Smooth muscle cell (in vitro differentiated cells): Measurements from ENCODE around the gene APBB1. TPM values are rescaled to one million over a fixed set of nuclear protein-coding genes. Genes with fewer than 3 reads are reported as not detected.

Source experiments
- DNase-seq: peaks from one replicate; lab custom pipeline; 2025; ENCODE audit not compliant: unreplicated experiment; lab: John Stamatoyannopoulos, UW
- H2AFZ ChIP-seq: fragments of 200-600 bp; sonication (generic); 2 replicates; pipeline ENCODE4 v1.6.0; 2016; ENCODE audit warnings: antibody characterized with exemption, low read depth, mild to moderate bottlenecking
- H3F3A ChIP-seq: fragments of 200-600 bp; sonication (generic); 2 replicates; pipeline ENCODE4 v1.6.0; 2017; ENCODE audit warnings: antibody characterized with exemption, low read depth
- H3K27ac ChIP-seq: fragments of 200-600 bp; sonication (generic); 2 replicates; pipeline ENCODE4 v1.5.1; 2016; ENCODE audit warnings: low read depth, mild to moderate bottlenecking
- H3K27me3 ChIP-seq: fragments of 200-600 bp; sonication (generic); 2 replicates; pipeline ENCODE4 v1.6.1; 2016; ENCODE audit warnings: low read depth, mild to moderate bottlenecking
- H3K36me3 ChIP-seq: fragments of 200-600 bp; sonication (generic); 2 replicates; pipeline ENCODE4 v1.5.1; 2016; ENCODE audit warnings: low read depth
- H3K4me1 ChIP-seq: fragments of 200-600 bp; sonication (generic); 2 replicates; pipeline ENCODE4 v1.5.1; 2016; ENCODE audit warnings: low read depth
- H3K4me2 ChIP-seq: fragments of 200-600 bp; sonication (generic); 2 replicates; pipeline ENCODE4 v1.6.0; 2016; ENCODE audit warnings: mild to moderate bottlenecking
- H3K4me3 ChIP-seq: fragments of 200-600 bp; sonication (generic); 2 replicates; pipeline ENCODE4 v1.5.1; 2016; ENCODE audit warnings: mild to moderate bottlenecking
- H3K79me2 ChIP-seq: fragments of 200-600 bp; sonication (generic); 2 replicates; pipeline ENCODE4 v1.6.0; 2016; ENCODE audit warnings: low read depth, mild to moderate bottlenecking
- H3K9ac ChIP-seq: fragments of 200-600 bp; sonication (generic); 2 replicates; pipeline ENCODE4 v1.6.0; 2016; ENCODE audit warnings: low read depth
- H3K9me3 ChIP-seq: fragments of 200-600 bp; sonication (generic); replicated peaks from 2 replicates; pipeline ENCODE4 v1.5.1; 2016; ENCODE audit warnings: low read depth
- H4K20me1 ChIP-seq: fragments of 200-600 bp; sonication (generic); 2 replicates; pipeline ENCODE4 v1.6.0; 2016; ENCODE audit warnings: low read depth
- CTCF ChIP-seq: fragments of 200-600 bp; sonication (generic); IDR thresholded peaks from 2 replicates; pipeline ENCODE4 v1.5.1; 2017; ENCODE audit warnings: borderline replicate concordance, mild to moderate bottlenecking, antibody characterized with exemption; ENCODE audit not compliant: insufficient read depth, poor library complexity, severe bottlenecking
- WGBS: methylation state at CpG from one replicate; pipeline ENCODE4 v1.1.7; 2016; ENCODE audit warnings: low lambda C conversion rate; 5-methylcytosine and 5-hydroxymethylcytosine counted together
- polyA plus RNA-seq: library from polyadenylated mRNA; unstranded; fragments of >200 nt; fragmentation: Nextera tagmentation; extraction: Ambion mirVana; gene quantifications from 2 replicates; pipeline ENCODE4 v1.2.1, GENCODE V29; 2016
- total RNA-seq: library from RNA; depleted of rRNA; stranded (reverse); fragments of >200 nt; gene quantifications from 2 replicates; pipeline ENCODE4 v1.2.3, GENCODE V29; 2014

APBB1 gene
- total and polyA plus RNA-seq, 2 experiments from 2014 or later: 36.7 to 64.2 TPM

- DNase-seq: peak; percentile 18
- peak overlapping the region; percentile 87 for H2AFZ ChIP-seq
- no peaks in the 10 kb centered on the region for H3K9me3 ChIP-seq
- H3K27me3 ChIP-seq: no peaks in the 10 kb centered on the region
- peaks cover 8% of the 10 kb centered on the region for H3F3A ChIP-seq
- peaks cover 7% of the 10 kb centered on the region for H3K4me1 ChIP-seq
- H3K27ac ChIP-seq: peak overlapping the region; percentile 93
- no peaks in the 10 kb centered on the region for H3K79me2 ChIP-seq
- TF ChIP-seq CTCF: no peak
- H4K20me1 ChIP-seq: no peaks in the 10 kb centered on the region
- no peak overlapping the region for H3K4me3 ChIP-seq
- H3K9ac ChIP-seq: peak overlapping the region; percentile 78
- peak overlapping the region; percentile 48 for H3K4me2 ChIP-seq
- WGBS: 6% methylated on average over 9 of the region's 9 CpGs
- no peaks in the 10 kb centered on the region for H3K36me3 ChIP-seq
Observed at GRCh38 chr11:6357222-6357621, 61.7 kb downstream of the APBB1 start.

- Histone ChIP-seq H4K20me1 (no peaks in the 10 kb centered on the region), H3K4me3 (no peak overlapping the region), H3K9me3 (no peaks in the 10 kb centered on the region), H3K4me1 (peaks cover 7% of the 10 kb centered on the region), H3K9ac (peak overlapping the region; percentile 0), H3F3A (peaks cover 8% of the 10 kb centered on the region), H3K79me2 (no peaks in the 10 kb centered on the region), H3K27me3 (no peaks in the 10 kb centered on the region), H3K27ac (peak overlapping the region; percentile 93), H2AFZ (peak overlapping the region; percentile 87), H3K36me3 (no peaks in the 10 kb centered on the region), H3K4me2 (peak overlapping the region; percentile 26)
- no peak for TF ChIP-seq CTCF
- no peak for DNase-seq
- 42% methylated on average over 4 of the region's 4 CpGs for WGBS
Observed at GRCh38 chr11:6356503-6357055, 62.3 kb downstream of the APBB1 start.

GRCh38 chr11:6354651-6355485, 64.0 kb downstream of the APBB1 start:
- Histone ChIP-seq H3K9me3 (no peaks in the 10 kb centered on the region), H2AFZ (no peak overlapping the region), H3K79me2 (no peaks in the 10 kb centered on the region), H3K4me3 (no peak overlapping the region), H3K9ac (no peak overlapping the region), H3K27me3 (no peaks in the 10 kb centered on the region), H4K20me1 (no peaks in the 10 kb centered on the region), H3K4me2 (no peak overlapping the region), H3K27ac (peak overlapping the region; percentile 32), H3K36me3 (no peaks in the 10 kb centered on the region), H3F3A (peaks cover 8% of the 10 kb centered on the region), H3K4me1 (peaks cover 7% of the 10 kb centered on the region)
- WGBS: 46% methylated on average over 4 of the region's 4 CpGs
- TF ChIP-seq CTCF: no peak
- no peak for DNase-seq
